IMR-90 (cell line): ENCODE results near the gene GRID1. TPM values are rescaled to one million over a fixed set of nuclear protein-coding genes. Genes with fewer than 3 reads are reported as not detected.

Source experiments
- ATAC-seq: fragments of 200-7000 bp; cut with Tn5 transposase; 2 replicates; pipeline ENCODE4 v1.9.1; 2020; ENCODE audit warnings: low read depth, mild to moderate bottlenecking, moderate library complexity
- BruUV-seq: library from RNA; stranded (reverse); fragments of 400-500 nt; replicated peaks from 2 replicates; lab custom pipeline; 2021; lab: Mats Ljungman, UMichigan
- CTCF ChIA-PET: fragments of 300-600 bp; formaldehyde crosslinking; extraction: SDS; loops from one replicate; lab custom pipeline; 2021; ENCODE audit warnings: antibody characterized with exemption; lab: Yijun Ruan, JAX
- POLR2A ChIA-PET: fragments of 300-600 bp; sonication (Branson Sonifier 250); formaldehyde crosslinking; loops from one replicate; lab custom pipeline; 2022; ENCODE audit warnings: antibody characterized with exemption; ENCODE audit not compliant: unreplicated experiment; lab: Charles Lee
- DNase-seq: peaks from one replicate; pipeline ENCODE4 v3.0.0; 2013
- H2AFZ ChIP-seq: replicated peaks from 2 replicates; pipeline ENCODE3; 2013; ENCODE audit warnings: low read length, mild to moderate bottlenecking; ENCODE audit not compliant: poor library complexity
- H2AK5ac ChIP-seq: 2 replicates; pipeline ENCODE4 v1.6.1; 2013; ENCODE audit warnings: low read depth, low read length, inconsistent platforms
- H2AK9ac ChIP-seq: replicated peaks from 2 replicates; pipeline ENCODE3; 2013; ENCODE audit warnings: mild to moderate bottlenecking, low read depth, low read length, moderate library complexity; ENCODE audit not compliant: poor library complexity
- H2BK120ac ChIP-seq: 2 replicates; pipeline ENCODE4 v1.6.1; 2013; ENCODE audit warnings: low read depth, low read length, inconsistent platforms
- H2BK15ac ChIP-seq: 3 replicates; pipeline ENCODE4 v1.6.1; 2013; ENCODE audit warnings: low read depth, low read length, inconsistent platforms
- H2BK20ac ChIP-seq: 2 replicates; pipeline ENCODE4 v1.6.1; 2013; ENCODE audit warnings: low read depth, mild to moderate bottlenecking, inconsistent platforms, low read length, moderate library complexity
- H2BK5ac ChIP-seq: 2 replicates; pipeline ENCODE4 v1.6.1; 2013; ENCODE audit warnings: mild to moderate bottlenecking, low read depth, low read length, inconsistent platforms; ENCODE audit not compliant: poor library complexity, severe bottlenecking
- H3K14ac ChIP-seq: replicated peaks from 2 replicates; pipeline ENCODE4 v1.6.1; 2013; ENCODE audit warnings: low read depth, low read length, inconsistent platforms
- H3K18ac ChIP-seq: 2 replicates; pipeline ENCODE4 v1.6.1; 2013; ENCODE audit warnings: low read depth, low read length, control low read depth
- H3K23ac ChIP-seq: 2 replicates; pipeline ENCODE4 v1.6.1; 2013; ENCODE audit warnings: low read depth, low read length, inconsistent platforms
- H3K27ac ChIP-seq: 2 replicates; pipeline ENCODE4 v1.5.1; 2013; ENCODE audit warnings: mild to moderate bottlenecking, control low read depth, low read length; ENCODE audit not compliant: insufficient read depth
- H3K27me3 ChIP-seq: 2 replicates; pipeline ENCODE4 v1.6.1; 2013; ENCODE audit warnings: low read length; ENCODE audit not compliant: control insufficient read depth, insufficient read depth
- H3K36me3 ChIP-seq: 2 replicates; pipeline ENCODE4 v1.6.1; 2013; ENCODE audit warnings: low read length, mixed read lengths; ENCODE audit not compliant: control insufficient read depth, insufficient read depth
- H3K4ac ChIP-seq: 2 replicates; pipeline ENCODE4 v1.6.1; 2013; ENCODE audit warnings: low read depth, low read length, inconsistent platforms
- H3K4me1 ChIP-seq: 2 replicates; pipeline ENCODE4 v1.6.1; 2013; ENCODE audit warnings: low read length, mixed read lengths; ENCODE audit not compliant: control insufficient read depth, insufficient read depth
- H3K4me2 ChIP-seq: 2 replicates; pipeline ENCODE4 v1.6.1; 2013; ENCODE audit warnings: low read depth, mild to moderate bottlenecking, control low read depth, low read length, moderate library complexity
- H3K4me3 ChIP-seq: 2 replicates; pipeline ENCODE4 v1.5.1; 2013; ENCODE audit warnings: low read depth, mild to moderate bottlenecking, control low read depth, low read length, moderate library complexity; ENCODE audit not compliant: insufficient read depth
- H3K56ac ChIP-seq: 2 replicates; pipeline ENCODE4 v1.6.1; 2013; ENCODE audit warnings: low read length, inconsistent platforms; ENCODE audit not compliant: insufficient read depth; ENCODE audit errors: extremely low read depth
- H3K79me1 ChIP-seq, 2 experiments: 2 replicates each; pipeline ENCODE4 v1.6.1; 2013; ENCODE audit warnings: low read length in 2 of 2, inconsistent platforms in 1 of 2, low read depth in 1 of 2
- H3K9ac ChIP-seq: 2 replicates; pipeline ENCODE4 v1.6.1; 2013; ENCODE audit warnings: low read depth, low read length, control low read depth
- H3K9me1 ChIP-seq: 2 replicates; pipeline ENCODE4 v1.6.1; 2013; ENCODE audit warnings: low read length, inconsistent platforms; ENCODE audit not compliant: insufficient read depth
- H3K9me3 ChIP-seq: 2 replicates; pipeline ENCODE4 v1.6.1; 2013; ENCODE audit warnings: low read length; ENCODE audit not compliant: control insufficient read depth, insufficient read depth
- H4K20me1 ChIP-seq: 2 replicates; pipeline ENCODE4 v1.6.1; 2013; ENCODE audit warnings: low read length, inconsistent platforms; ENCODE audit not compliant: insufficient read depth
- H4K5ac ChIP-seq: 2 replicates; pipeline ENCODE4 v1.6.1; 2013; ENCODE audit warnings: mild to moderate bottlenecking, low read depth, low read length, control low read depth
- H4K8ac ChIP-seq, 2 experiments: 2 replicates each; pipeline ENCODE4 v1.6.1; 2013; ENCODE audit warnings: low read depth in 2 of 2, low read length in 2 of 2, control low read depth in 1 of 2, inconsistent platforms in 1 of 2
- H4K91ac ChIP-seq: 2 replicates; pipeline ENCODE4 v1.6.1; 2013; ENCODE audit warnings: low read depth, low read length, inconsistent platforms; ENCODE audit not compliant: insufficient read depth
- CHD1 ChIP-seq: IDR thresholded peaks from 2 replicates; pipeline ENCODE4 v1.6.1; 2012; ENCODE audit warnings: low read depth, low read length, improper control_type of control experiment
- WGBS, 2 experiments: methylation state at CpG; one replicate each; pipeline versions ENCODE4 v1.1.5 to v1.1.7; 2013; ENCODE audit warnings: missing lambda C conversion rate in 2 of 2; ENCODE audit not compliant: insufficient read length in 1 of 2; ENCODE audit errors: extremely low coverage in 2 of 2; 5-methylcytosine and 5-hydroxymethylcytosine counted together
- dilution Hi-C: fragments of 300-500 bp; cut with HindIII; formaldehyde crosslinking; loops from one replicate; pipeline ENCODE4 v1.14.3; 2018; ENCODE audit warnings: low sequenced_read_pairs; ENCODE audit not compliant: unreplicated experiment
- in situ Hi-C: fragments of 300-500 bp; cut with MboI; formaldehyde crosslinking; loops from 3 replicates; pipeline ENCODE4 v1.14.3; 2019; ENCODE audit warnings: low sequenced_read_pairs, inconsistent platforms, mixed read lengths
- intact Hi-C: fragments of 100-400 bp; cut with micrococcal nuclease; formaldehyde crosslinking; loops from 2 replicates; pipeline ENCODE4 v1.10.0; 2022
- polyA plus RNA-seq, 3 experiments: library from polyadenylated mRNA; depleted of rRNA; stranded (reverse); fragments of >200 nt; gene quantifications; 2 replicates each; pipeline ENCODE4 v1.2.3, GENCODE V29; 2012; ENCODE audit warnings: low replicate concordance in 1 of 3
- total RNA-seq: library from RNA; depleted of rRNA; stranded (reverse); fragments of >200 nt; gene quantifications from 2 replicates; pipeline ENCODE4 v1.2.3, GENCODE V29; 2012

Gene GRID1
- total and polyA plus RNA-seq, 2 of the 4 experiments (the other 2 are of a cell fraction), result not detected

GRCh38 chr10:85613391-85613790, 753.2 kb downstream of the GRID1 start:
- Histone ChIP-seq H2BK120ac (no peak overlapping the region), H3K9me1 (no peaks in the 10 kb centered on the region), H4K8ac (no peak overlapping the region), H3K14ac (no peak overlapping the region), H3K4me1 (no peaks in the 10 kb centered on the region), H4K91ac (no peak overlapping the region), H3K4ac (no peak overlapping the region), H2BK20ac (no peak overlapping the region), H3K4me2 (no peak overlapping the region), H2AFZ (no peak overlapping the region), H3K79me1 (no peaks in the 10 kb centered on the region), H3K27me3 (no peaks in the 10 kb centered on the region), H3K18ac (no peak overlapping the region), H2BK15ac (no peak overlapping the region), H4K5ac (no peak overlapping the region), H2BK5ac (no peak overlapping the region), H3K56ac (no peak overlapping the region), H3K4me3 (no peak overlapping the region), H2AK5ac (no peak overlapping the region), H3K27ac (no peak overlapping the region), H4K20me1 (no peaks in the 10 kb centered on the region), H3K9me3 (peaks cover 23% of the 10 kb centered on the region), H3K9ac (no peak overlapping the region), H3K23ac (no peak overlapping the region), H2AK9ac (no peak overlapping the region), H3K36me3 (no peaks in the 10 kb centered on the region)
- no peak for ATAC-seq
- in situ Hi-C loops, result no loop called here
- no peak for TF ChIP-seq CHD1
- 50% methylated on average over 1 of the region's 10 CpGs; no CpG with 5 or more reads in 1 of the 2 experiments for WGBS, 2 experiments
- dilution Hi-C loops, result no loop called here
- ChIA-PET CTCF (no interaction called here), POLR2A (no interaction called here)
- no peak for DNase-seq
- intact Hi-C loops, result no loop called here
- no TSS peak for BruUV-seq
